T-helper 1 cell treated with Interleukin-12 subunit alpha and Interleukin-12 subunit beta and Interleukin-4 antibody, amounts not matched to agents 30 ng/mL and 1 ng/mL, for 36 hours (primary cell): ENCODE data around the gene ACTN1. TPM values are rescaled to one million over a fixed set of nuclear protein-coding genes. Genes with fewer than 3 reads are reported as not detected.
"Not testable (repeated sequence)": the region's sequence is repeated elsewhere in the genome, so short reads cannot be mapped to it uniquely, and the experiment has no call there.

Experiments
- intact Hi-C: fragments of 100-400 bp; cut with micrococcal nuclease; formaldehyde crosslinking; loops from one replicate; pipeline ENCODE4 v1.15.1; 2024
- total RNA-seq: library from RNA; stranded (reverse); gene quantifications from 2 replicates; pipeline ENCODE4 v1.2.3, GENCODE V29; 2022

Gene ACTN1
- total RNA-seq, 1 donor from 2014 or later: 23.2 TPM

DNA sequence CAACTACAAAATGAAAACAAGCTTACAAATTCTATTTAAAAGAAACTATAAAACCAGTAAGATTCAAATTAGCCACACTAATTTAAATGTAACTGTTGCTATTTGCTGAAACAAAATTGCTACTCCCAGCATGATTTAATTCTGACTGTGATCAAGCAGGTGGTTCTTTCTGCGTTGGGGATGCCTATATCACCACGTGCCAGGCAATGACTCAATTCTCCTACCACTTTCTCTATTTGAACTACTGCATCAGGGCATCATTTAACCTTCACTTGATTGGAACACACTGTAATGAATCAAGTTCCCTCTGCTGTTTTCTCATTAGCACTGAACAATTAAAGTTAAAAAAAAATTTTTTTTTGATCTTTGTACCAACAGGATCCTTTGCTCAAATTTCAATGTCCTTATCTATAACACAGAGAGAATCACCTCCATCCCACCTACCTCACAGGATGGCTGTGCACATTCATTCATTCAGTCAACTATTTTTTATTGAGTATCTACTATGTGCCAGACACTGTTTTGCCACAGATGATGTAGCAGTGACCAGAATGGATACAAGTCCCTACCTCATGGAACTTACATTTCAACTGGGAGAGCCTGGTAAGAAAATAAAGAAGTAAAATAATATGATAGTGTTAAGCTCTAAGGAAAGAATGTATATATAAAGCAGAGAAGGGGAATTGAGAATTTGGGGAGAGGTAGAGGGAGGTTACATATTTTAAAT, 8.0 kb upstream of the ACTN1 start:
- intact Hi-C loops: no loop called here

DNA sequence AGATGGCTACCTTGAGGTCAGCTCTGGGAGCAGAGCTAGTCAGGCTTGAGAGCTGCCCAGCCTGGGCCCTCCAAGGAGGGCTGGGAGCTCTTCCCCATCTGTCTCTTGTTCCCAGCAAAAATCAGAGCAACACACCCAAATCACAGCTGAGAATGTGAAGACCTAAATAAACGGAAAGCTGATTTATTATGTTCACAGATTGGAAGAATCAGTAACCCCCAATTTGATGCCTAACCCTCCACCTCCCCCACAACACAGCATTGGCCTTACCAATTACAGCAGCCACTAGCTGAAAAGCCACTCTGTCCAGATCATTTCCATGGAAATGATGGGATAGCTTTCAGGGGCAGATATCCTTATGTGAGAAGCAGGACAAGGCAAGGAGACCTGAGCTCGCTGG, 7.1 kb upstream of the ACTN1 start:
- intact Hi-C loops: no loop called here

- intact Hi-C loops: no loop called here
Measured at GRCh38 chr14:68984686-68985085, 5.6 kb upstream of the ACTN1 start.

GRCh38 chr14:68983191-68983590, 4.1 kb upstream of the ACTN1 start:
- intact Hi-C loops: no loop called here

GRCh38 chr14:68982581-68982980, 3.5 kb upstream of the ACTN1 start:
- intact Hi-C loops: no loop called here

GRCh38 chr14:68981539-68981976, 2.5 kb upstream of the ACTN1 start:
- intact Hi-C loops: no loop called here

DNA sequence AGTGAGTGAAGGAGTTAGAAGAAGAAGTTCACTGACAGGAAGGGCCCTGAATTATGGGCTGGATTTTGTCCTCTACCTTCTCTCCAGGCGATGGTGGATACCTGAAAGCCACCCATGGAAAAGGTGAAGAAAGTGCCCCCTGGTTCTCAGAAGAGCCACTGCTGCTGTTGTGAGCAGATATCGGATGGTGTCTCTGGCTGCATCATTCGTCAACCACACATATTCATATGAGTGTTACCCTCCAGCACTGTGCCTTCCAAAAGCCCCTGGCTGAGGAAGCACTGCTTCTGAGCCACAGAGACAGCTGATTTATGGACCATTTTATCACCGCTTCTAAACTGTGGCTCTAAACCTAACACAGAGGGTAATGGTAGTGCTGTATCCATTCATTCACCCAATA, 2.0 kb upstream of the ACTN1 start:
- intact Hi-C loops: no loop called here

DNA sequence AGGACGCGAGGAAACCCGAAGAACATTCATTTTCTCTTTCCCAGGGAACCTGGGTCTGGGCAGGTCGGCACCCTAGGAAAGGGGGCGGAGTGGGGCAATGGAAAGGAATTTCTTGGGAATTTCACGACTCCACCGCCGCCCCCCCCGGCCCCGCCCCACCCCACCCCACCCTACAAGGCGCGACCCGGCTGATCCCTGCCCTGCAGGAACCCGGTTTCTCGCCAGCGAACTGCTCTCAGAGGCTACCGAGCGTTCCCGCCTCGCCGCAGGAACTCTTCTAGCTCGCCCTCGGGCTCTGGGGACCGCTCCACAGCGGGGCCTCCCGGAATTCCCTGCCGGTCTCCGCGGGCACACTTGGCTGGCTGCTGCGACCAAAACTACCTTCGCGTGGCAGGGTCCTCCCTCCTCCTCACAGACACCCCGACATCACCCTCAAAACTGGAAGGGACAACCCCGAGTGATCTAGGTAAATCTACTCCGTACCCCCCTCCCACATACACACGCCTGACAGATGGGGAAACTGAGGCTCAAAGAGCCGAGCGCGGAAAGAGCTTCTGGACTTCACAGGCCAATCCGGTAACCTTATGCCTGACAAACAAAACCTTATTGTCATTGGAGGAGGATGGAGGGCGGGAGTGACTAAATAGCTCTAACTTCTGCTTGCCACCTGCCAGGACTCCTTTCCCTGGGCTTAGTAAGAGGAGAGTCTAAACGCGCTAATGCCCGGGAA, 785 bp upstream of the ACTN1 start:
- intact Hi-C loops: loop anchor here (5.0 kb wide), 3 partner anchors 112 to 1163 kb away; partner anchors contain the start of genes ERH, RAD51B, SLC39A9 and ZFYVE26

DNA sequence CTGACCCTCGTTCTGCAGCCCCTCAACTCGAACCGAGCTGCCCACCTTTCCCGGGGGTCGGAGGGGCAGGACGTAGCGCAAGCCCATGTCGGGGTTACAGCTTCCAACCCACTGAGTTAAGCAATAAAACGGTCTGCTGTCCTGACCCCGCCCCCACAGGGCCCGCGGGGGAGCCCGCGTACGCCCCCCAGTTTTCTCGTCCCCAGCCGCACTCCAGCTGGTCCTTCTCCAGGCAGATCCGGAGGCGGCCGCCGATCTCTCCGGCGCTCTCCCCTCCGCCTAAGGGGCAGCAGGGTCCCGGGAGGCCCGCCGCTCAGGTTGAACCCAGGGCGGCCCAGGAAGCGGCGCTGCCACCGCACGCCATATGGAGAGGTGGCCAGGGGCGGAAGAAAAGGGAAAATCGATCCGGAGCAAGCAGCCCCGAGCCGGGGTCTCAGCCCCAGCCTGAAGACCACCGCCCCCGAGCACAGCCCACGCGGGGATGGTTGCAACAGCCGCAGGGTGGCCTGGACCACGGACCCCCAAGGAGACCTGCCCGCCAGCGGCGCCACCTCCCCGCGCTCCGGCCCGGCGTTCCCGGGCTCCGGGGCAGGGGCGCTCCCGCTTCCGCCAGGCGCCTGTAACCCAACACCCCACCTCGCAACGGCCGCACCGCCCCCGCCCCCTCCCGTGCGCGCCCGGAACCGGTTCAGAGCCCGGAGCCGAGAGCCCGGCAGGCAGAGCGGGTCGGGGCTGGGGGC, 760 bp downstream of the ACTN1 start:
- intact Hi-C loops: loop anchor here (1.0 to 5.0 kb wide), 5 partner anchors 8 to 1161 kb away; partner anchors contain the start of genes ERH, RAD51B, SLC39A9 and ZFYVE26

- intact Hi-C loops: loop anchor here (1.0 to 5.0 kb wide), 5 partner anchors 7 to 1160 kb away; partner anchors contain the start of genes ERH, RAD51B, SLC39A9 and ZFYVE26
Measured at GRCh38 chr14:68977718-68978171, 1.4 kb downstream of the ACTN1 start.

- intact Hi-C loops: loop anchor here (5.0 kb wide), 3 partner anchors 115 to 1160 kb away; partner anchors contain the start of genes ERH, RAD51B, SLC39A9 and ZFYVE26
Measured at GRCh38 chr14:68977180-68977717, 1.9 kb downstream of the ACTN1 start.

DNA sequence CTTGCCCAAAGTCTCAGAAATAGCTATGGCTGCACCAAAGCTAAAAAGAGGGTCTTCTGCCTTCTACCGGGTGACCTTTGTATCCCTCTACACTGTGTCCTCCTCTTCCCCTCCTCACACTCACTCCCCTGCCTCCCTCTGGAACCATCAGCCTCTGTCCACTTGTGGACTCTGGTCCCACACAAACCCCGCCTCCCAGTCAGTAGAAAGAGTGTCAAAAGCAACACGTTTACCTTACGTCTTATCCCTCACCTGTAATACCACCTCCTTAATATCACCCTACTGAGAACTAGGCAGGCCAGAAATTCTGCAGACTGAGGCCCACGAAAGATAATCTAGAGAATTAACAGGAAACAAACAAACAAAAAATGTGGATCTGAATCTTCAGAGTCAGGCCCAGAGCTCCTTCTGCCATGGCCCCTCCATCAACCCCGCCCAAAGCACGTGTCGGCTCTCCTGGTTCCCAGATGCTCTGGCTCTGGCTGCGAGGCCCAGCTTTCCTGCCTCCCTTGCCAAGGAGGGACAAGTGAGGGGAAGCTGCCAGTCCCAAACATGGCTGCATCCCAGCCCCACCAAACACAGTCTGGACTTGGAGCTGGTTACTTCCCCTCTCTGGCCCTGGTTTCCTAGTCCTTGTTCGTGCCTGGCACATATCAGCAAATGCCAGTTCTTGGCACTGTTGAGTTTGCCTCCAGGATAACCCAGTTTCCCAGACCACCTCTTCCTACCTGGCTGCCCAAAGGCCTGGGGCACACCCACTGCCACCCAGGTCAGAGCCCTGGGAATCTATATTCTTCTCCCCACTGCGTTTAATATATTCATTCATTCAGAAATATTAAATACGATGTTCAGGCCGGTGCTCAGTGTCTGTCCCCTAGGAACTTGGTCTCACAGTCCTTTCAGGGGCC, 2.7 kb downstream of the ACTN1 start:
- intact Hi-C loops: loop anchor here (5.0 kb wide), 3 partner anchors 116 to 1159 kb away; partner anchors contain the start of genes ERH, RAD51B, SLC39A9 and ZFYVE26

DNA sequence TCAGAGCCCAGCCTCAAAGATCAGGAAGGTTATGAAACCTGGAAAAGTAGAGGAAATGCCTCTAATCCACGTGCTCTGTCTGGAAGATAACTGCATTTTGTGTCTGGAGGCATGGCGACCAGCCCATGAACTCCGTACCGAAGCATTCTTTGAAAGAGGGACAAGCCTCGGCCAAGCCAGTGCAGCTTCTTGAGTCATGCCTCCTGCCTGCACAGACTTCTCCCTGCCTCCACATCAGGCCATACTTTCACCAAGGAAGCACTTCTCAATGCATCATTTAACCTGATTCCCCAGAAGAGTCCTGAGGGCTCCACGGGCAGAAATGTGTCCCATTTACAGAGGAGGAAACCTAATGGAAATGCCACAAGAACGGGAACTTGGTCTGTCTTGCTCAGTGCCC, 3.4 kb downstream of the ACTN1 start:
- intact Hi-C loops: loop anchor here (5.0 kb wide), 3 partner anchors 117 to 1158 kb away; partner anchors contain the start of genes ERH, RAD51B, SLC39A9 and ZFYVE26

GRCh38 chr14:68974759-68975347, 4.2 kb downstream of the ACTN1 start:
- intact Hi-C loops: loop anchor here (5.0 kb wide), 3 partner anchors 117 to 1158 kb away; partner anchors contain the start of genes ERH, RAD51B, SLC39A9 and ZFYVE26

GRCh38 chr14:68973639-68974038, 5.5 kb downstream of the ACTN1 start:
- intact Hi-C loops: no loop called here

GRCh38 chr14:68973219-68973565, 5.9 kb downstream of the ACTN1 start:
- intact Hi-C loops: not testable (repeated sequence)

GRCh38 chr14:68972507-68973218, 6.4 kb downstream of the ACTN1 start:
- intact Hi-C loops: no loop called here

- intact Hi-C loops: no loop called here
Measured at GRCh38 chr14:68971411-68972035, 7.6 kb downstream of the ACTN1 start.
